PC-3 (cell line): ENCODE results near the gene FIBIN. TPM values are rescaled to one million over a fixed set of nuclear protein-coding genes. Genes with fewer than 3 reads are reported as not detected.

ENCODE experiments used
- ATAC-seq: fragments of 200-7000 bp; cut with Tn5 transposase; 2 replicates; pipeline ENCODE4 v1.9.1; 2020; ENCODE audit warnings: mild to moderate bottlenecking, moderate library complexity
- BruUV-seq: library from RNA; stranded (reverse); fragments of 400-500 nt; replicated peaks from 2 replicates; lab custom pipeline; 2021; lab: Mats Ljungman, UMichigan
- CTCF ChIA-PET: fragments of 300-600 bp; sonication (Branson Sonifier 250); formaldehyde crosslinking; loops from one replicate; lab custom pipeline; 2022; ENCODE audit warnings: antibody characterized with exemption; lab: Charles Lee
- POLR2A ChIA-PET: fragments of 300-600 bp; sonication (Branson Sonifier 250); formaldehyde crosslinking; loops from one replicate; lab custom pipeline; 2022; ENCODE audit warnings: antibody characterized with exemption; ENCODE audit not compliant: unreplicated experiment; lab: Charles Lee
- DNase-seq: peaks from one replicate; pipeline ENCODE4 v3.0.0-alpha.2; 2015
- H2AFZ ChIP-seq: fragments of 300-600 bp; sonication (generic); 2 replicates; pipeline ENCODE4 v1.6.0; 2016; ENCODE audit warnings: antibody characterized with exemption, low read length
- H3F3A ChIP-seq: fragments of 300-600 bp; sonication (generic); one replicate; pipeline ENCODE4 v1.6.0; 2017; ENCODE audit warnings: antibody characterized with exemption, low read length, control low read depth, mild to moderate bottlenecking; ENCODE audit not compliant: unreplicated experiment
- H3K27ac ChIP-seq: fragments of 300-600 bp; sonication (generic); 2 replicates; pipeline ENCODE4 v1.5.1; 2016; ENCODE audit warnings: mild to moderate bottlenecking, low read length
- H3K27me3 ChIP-seq: fragments of 300-600 bp; sonication (generic); 2 replicates; pipeline ENCODE4 v1.6.1; 2016; ENCODE audit warnings: low read length, mixed read lengths
- H3K36me3 ChIP-seq: fragments of 300-600 bp; sonication (generic); 2 replicates; pipeline ENCODE4 v1.6.1; 2016; ENCODE audit warnings: low read depth, mixed run types, low read length, mixed read lengths
- H3K4me1 ChIP-seq: fragments of 300-600 bp; sonication (generic); 2 replicates; pipeline ENCODE4 v1.5.1; 2016; ENCODE audit warnings: low read length; ENCODE audit not compliant: insufficient read depth
- H3K4me2 ChIP-seq: fragments of 300-600 bp; sonication (generic); 2 replicates; pipeline ENCODE4 v1.6.0; 2016; ENCODE audit warnings: low read length
- H3K4me3 ChIP-seq: fragments of 300-600 bp; sonication (generic); 2 replicates; pipeline ENCODE4 v1.5.1; 2016; ENCODE audit warnings: mild to moderate bottlenecking, low read length, mixed read lengths
- H3K79me2 ChIP-seq: fragments of 300-600 bp; sonication (generic); 2 replicates; pipeline ENCODE4 v1.6.1; 2017; ENCODE audit warnings: low read length, mixed read lengths
- H3K9ac ChIP-seq: fragments of 300-600 bp; sonication (generic); 2 replicates; pipeline ENCODE4 v1.6.0; 2016; ENCODE audit warnings: mild to moderate bottlenecking, low read length
- H3K9me2 ChIP-seq: fragments of 300-600 bp; sonication (generic); replicated peaks from 2 replicates; pipeline ENCODE4 v1.6.1; 2016; ENCODE audit warnings: mixed run types, low read length, mixed read lengths
- H3K9me3 ChIP-seq: fragments of 300-600 bp; sonication (generic); 2 replicates; pipeline ENCODE4 v1.6.1; 2016; ENCODE audit warnings: low read length, mixed read lengths
- H4K20me1 ChIP-seq: fragments of 300-600 bp; sonication (generic); 2 replicates; pipeline ENCODE4 v1.6.1; 2016; ENCODE audit warnings: low read length, mixed read lengths
- CTCF ChIP-seq: fragments of 300-600 bp; sonication (generic); conservative IDR thresholded peaks from 2 replicates; pipeline ENCODE4 v1.5.1; 2017; ENCODE audit warnings: antibody characterized with exemption, low read depth, mild to moderate bottlenecking, low read length
- EZH2 ChIP-seq: fragments of 300-600 bp; sonication (generic); IDR thresholded peaks from one replicate; pipeline ENCODE4 v1.6.1; 2017; ENCODE audit warnings: antibody characterized with exemption, mild to moderate bottlenecking, low read length; ENCODE audit not compliant: unreplicated experiment
- EZH2phosphoT487 ChIP-seq: fragments of 300-600 bp; sonication (generic); IDR thresholded peaks from 2 replicates; pipeline ENCODE4 v1.6.1; 2018; ENCODE audit warnings: mild to moderate bottlenecking, antibody characterized with exemption, low read length, borderline replicate concordance
- intact Hi-C: fragments of 100-400 bp; cut with micrococcal nuclease; formaldehyde crosslinking; loops from 2 replicates; pipeline ENCODE4 v1.9.0; 2023
- total RNA-seq: library from RNA; depleted of rRNA; stranded (reverse); fragments of >200 nt; gene quantifications from 2 replicates; pipeline ENCODE4 v1.2.3, GENCODE V29; 2014

Gene FIBIN
- total RNA-seq, 1 experiment from 2014 or later: not detected

- intact Hi-C loops: no loop called here
- H3F3A ChIP-seq: no peaks in the 10 kb centered on the region
- ATAC-seq (no peak), DNase-seq (no peak)
- H3K4me3 ChIP-seq: no peak overlapping the region
- no peak overlapping the region for H3K9ac ChIP-seq
- no peaks in the 10 kb centered on the region for H3K9me3 ChIP-seq
- no peak for TF ChIP-seq EZH2
- no peak for TF ChIP-seq CTCF
- no peak for TF ChIP-seq EZH2phosphoT487
- no peaks in the 10 kb centered on the region for H3K79me2 ChIP-seq
- BruUV-seq: no TSS peak
- no peaks in the 10 kb centered on the region for H4K20me1 ChIP-seq
- H3K9me2 ChIP-seq: no peaks in the 10 kb centered on the region
- ChIA-PET POLR2A (no interaction called here), CTCF (no interaction called here)
- H3K4me1 ChIP-seq: no peaks in the 10 kb centered on the region
- H3K27ac ChIP-seq: no peak overlapping the region
- no peaks in the 10 kb centered on the region for H3K27me3 ChIP-seq
- no peaks in the 10 kb centered on the region for H3K36me3 ChIP-seq
- no peak overlapping the region for H2AFZ ChIP-seq
- no peak overlapping the region for H3K4me2 ChIP-seq
Measured at GRCh38 chr11:27008811-27009535, 15.1 kb downstream of the FIBIN start.

- Histone ChIP-seq H2AFZ (no peak overlapping the region), H3K9me2 (no peaks in the 10 kb centered on the region), H3K36me3 (no peaks in the 10 kb centered on the region), H3F3A (no peaks in the 10 kb centered on the region), H3K9ac (no peak overlapping the region), H3K9me3 (no peaks in the 10 kb centered on the region), H3K4me1 (no peaks in the 10 kb centered on the region), H3K4me2 (no peak overlapping the region), H3K27me3 (no peaks in the 10 kb centered on the region), H3K79me2 (no peaks in the 10 kb centered on the region), H3K27ac (no peak overlapping the region), H4K20me1 (no peaks in the 10 kb centered on the region), H3K4me3 (no peak overlapping the region)
- ChIA-PET CTCF (no interaction called here), POLR2A (no interaction called here)
- no peak for ATAC-seq
- DNase-seq: no peak
- intact Hi-C loops: no loop called here
- TF ChIP-seq EZH2: no peak
- TF ChIP-seq EZH2phosphoT487: no peak
- TF ChIP-seq CTCF: no peak
- no TSS peak for BruUV-seq
Measured at GRCh38 chr11:27011560-27012233, 17.8 kb downstream of the FIBIN start.
